K562 treated with DMSO at 1 percent for 12 hours (cell line): ENCODE results near the gene KRTAP10-5. TPM values are rescaled to one million over a fixed set of nuclear protein-coding genes. Genes with fewer than 3 reads are reported as not detected.

ENCODE experiments used
- total RNA-seq: library from RNA; unstranded; fragments of 300-600 nt; gene quantifications from 2 replicates; pipeline ENCODE4 v1.2.3, GENCODE V29; 2022; ENCODE audit not compliant: insufficient read depth

KRTAP10-5 gene
- total RNA-seq: not detected in 2 replicates

GRCh38 chr21:44580231-44580821, at the start of gene KRTAP10-5:
Gene KRTAP10-5, minus strand, starts transcription at chr21:44580604. Its CDS starts 26 bp downstream, at chr21:44580578.

DNA sequence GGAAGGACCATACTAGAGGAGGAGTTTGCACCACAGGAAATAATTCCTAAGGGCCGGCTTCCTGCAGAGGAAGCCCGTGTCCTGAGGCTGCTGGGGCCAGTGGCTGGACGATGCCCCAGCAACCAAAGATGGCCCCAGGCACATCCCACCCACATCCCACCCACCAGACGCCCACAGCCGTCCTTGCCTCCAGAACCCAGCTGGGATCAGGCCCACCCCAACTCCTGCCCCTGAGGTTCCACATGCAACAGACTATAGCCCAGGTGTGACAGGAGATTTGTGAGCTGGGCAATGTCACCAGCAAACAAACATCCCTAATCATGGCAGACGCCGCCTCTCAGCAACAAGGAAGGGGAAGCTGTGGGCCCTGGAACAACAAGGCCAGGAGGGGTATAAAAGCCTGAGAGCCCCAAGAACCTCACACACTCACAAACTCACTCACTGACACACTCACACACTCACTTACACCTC, 46.3 kb upstream of the KRTAP10-5 start, which contains the start of gene KRTAP10-9:
Gene KRTAP10-9, plus strand, starts transcription at position 421 of the 471 bp plus-strand sequence. CDS start 79 bp downstream, outside the sequence.

DNA sequence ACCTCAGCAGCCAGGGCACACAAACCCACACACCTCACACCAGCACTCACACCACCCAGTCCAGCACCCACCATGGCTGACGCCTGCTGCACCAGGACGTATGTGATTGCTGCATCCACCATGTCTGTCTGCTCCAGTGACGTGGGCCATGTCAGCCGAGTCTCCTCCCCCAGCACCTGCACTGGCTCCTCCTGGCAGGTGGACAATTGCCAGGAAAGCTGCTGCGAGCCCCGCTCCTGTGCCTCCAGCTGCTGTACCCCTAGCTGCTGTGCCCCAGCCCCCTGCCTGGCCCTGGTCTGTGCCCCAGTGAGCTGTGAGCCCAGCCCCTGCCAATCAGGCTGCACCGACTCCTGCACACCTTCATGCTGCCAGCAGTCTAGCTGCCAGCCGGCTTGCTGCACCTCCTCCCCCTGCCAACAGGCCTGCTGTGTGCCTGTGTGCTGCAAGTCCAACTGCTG, 31.7 kb upstream of the KRTAP10-5 start, which contains the start of gene KRTAP10-8:
Gene KRTAP10-8, plus strand, starts transcription at position 51 of the 458 bp plus-strand sequence. Its CDS starts 22 bp downstream, at position 73.

DNA sequence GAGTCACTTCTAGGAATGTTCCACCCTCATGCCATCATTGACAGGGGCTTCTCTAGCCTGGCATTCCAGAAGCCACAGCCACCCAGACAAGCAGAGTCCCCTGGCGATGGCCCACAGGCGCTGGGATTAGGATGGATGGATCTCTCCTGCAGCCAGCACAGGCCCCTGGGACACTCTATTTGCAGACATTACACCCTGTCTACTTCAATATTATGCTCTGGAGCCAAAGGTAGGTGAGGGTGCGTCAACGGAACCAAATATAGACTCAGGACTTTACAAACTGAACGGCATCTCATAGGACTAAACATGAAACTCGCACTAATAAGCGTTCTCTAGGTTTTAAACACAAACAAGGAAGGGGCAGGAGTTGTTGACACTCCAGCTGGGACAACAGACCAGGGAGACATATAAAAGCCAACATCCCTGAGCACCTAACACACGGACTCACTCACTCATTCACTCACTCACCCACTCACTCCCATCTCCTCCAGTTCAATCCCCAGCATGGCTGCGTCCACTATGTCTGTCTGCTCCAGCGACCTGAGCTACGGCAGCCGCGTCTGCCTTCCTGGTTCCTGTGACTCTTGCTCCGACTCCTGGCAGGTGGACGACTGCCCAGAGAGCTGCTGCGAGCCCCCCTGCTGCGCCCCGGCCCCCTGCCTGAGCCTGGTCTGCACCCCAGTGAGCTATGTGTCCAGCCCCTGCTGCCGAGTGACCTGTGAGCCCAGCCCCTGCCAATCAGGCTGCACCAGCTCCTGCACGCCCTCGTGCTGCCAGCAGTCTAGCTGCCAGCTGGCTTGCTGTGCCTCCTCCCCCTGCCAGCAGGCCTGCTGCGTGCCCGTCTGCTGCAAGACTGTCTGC, 19.9 kb upstream of the KRTAP10-5 start, which contains the start of gene KRTAP10-7:
Gene KRTAP10-7, plus strand, starts transcription at position 480 of the 861 bp plus-strand sequence. Its CDS starts 25 bp downstream, at position 505.

GRCh38 chr21:44592446-44593311, 12.3 kb upstream of the KRTAP10-5 start, which contains the start of gene KRTAP10-6:
Gene KRTAP10-6, minus strand, starts transcription at chr21:44592505. Its CDS starts 21 bp downstream, at chr21:44592484.

GRCh38 chr21:44573630-44574456, 6.6 kb downstream of the KRTAP10-5 start, which contains the start of gene KRTAP10-4:
Gene KRTAP10-4, plus strand, starts transcription at chr21:44573729. Its CDS starts 30 bp downstream, at chr21:44573759.

GRCh38 chr21:44558695-44559094, 21.7 kb downstream of the KRTAP10-5 start, which contains the start of gene KRTAP10-3:
Gene KRTAP10-3, minus strand, starts transcription at chr21:44558795. Its CDS starts 80 bp downstream, at chr21:44558715.

GRCh38 chr21:44551340-44551961, 29.0 kb downstream of the KRTAP10-5 start, which contains the start of gene KRTAP10-2:
Gene KRTAP10-2, minus strand, starts transcription at chr21:44551505. Its CDS starts 47 bp downstream, at chr21:44551458.

DNA sequence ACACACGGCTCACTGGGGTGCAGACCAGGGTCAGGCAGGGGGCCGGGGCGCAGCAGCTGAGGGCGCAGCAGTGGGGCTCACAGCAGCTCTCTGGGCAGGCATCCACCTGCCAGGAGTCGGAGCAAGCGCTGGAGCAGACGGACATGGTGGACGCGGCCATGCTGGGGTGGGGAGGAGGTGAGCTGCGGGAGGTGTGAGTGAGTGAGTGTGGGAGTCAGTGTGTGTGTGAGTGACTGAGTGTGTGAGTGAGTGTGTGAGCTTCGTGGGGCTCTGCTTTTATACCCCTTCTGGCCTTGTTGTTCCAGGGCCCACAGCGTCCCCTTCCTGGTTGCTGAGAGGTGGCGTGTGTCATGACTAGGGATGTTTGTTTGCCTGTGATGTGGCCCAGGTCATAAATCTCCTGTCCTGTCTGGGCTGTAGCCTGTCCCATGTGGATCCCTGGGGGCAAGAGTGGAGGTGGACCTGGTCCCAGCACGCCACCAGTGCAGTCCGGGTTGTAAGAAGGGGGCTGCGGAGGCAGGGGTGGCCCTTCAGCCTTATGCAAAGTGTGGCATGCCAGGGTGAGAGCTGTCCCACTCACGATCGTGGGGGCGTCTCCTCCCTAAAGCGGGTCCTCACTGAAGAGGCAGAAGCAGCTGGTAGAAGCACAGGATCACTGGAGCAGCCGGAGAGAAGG, 40.3 kb downstream of the KRTAP10-5 start, which contains the start of gene KRTAP10-1:
Gene KRTAP10-1, minus strand, starts transcription at position 205 of the 676 bp plus-strand sequence. Its CDS starts 45 bp downstream, at position 160.

Other genes starting within 250 kb of the KRTAP10-5 start
- gene CFAP410, start 241.2 kb downstream of the KRTAP10-5 start, total RNA-seq: 16.6 and 20.3 TPM in 2 replicates
- 3.7 and 5.5 TPM in 2 replicates for gene TRPM2, start 227.0 kb downstream of the KRTAP10-5 start, total RNA-seq
- gene LRRC3, start 125.1 kb downstream of the KRTAP10-5 start, total RNA-seq: not detected in 2 replicates
- gene KRTAP10-1, start 40.4 kb downstream of the KRTAP10-5 start, total RNA-seq: not detected in 2 replicates
- gene KRTAP10-2, start 29.1 kb downstream of the KRTAP10-5 start, total RNA-seq: not detected in 2 replicates
- not detected in 2 replicates for gene KRTAP10-3, start 21.8 kb downstream of the KRTAP10-5 start, total RNA-seq
- not detected in 2 replicates for gene KRTAP10-4, start 6.9 kb downstream of the KRTAP10-5 start, total RNA-seq
- not detected in 2 replicates for gene KRTAP10-6, start 11.9 kb upstream of the KRTAP10-5 start, total RNA-seq
- gene KRTAP10-7, start 20.0 kb upstream of the KRTAP10-5 start, total RNA-seq: not detected in 2 replicates
- gene KRTAP10-8, start 31.5 kb upstream of the KRTAP10-5 start, total RNA-seq: not detected in 2 replicates
- gene KRTAP10-9, start 46.5 kb upstream of the KRTAP10-5 start, total RNA-seq: not detected in 2 replicates
- gene KRTAP10-10, start 56.8 kb upstream of the KRTAP10-5 start, total RNA-seq: not detected in 2 replicates
- not detected in 2 replicates for gene KRTAP10-11, start 65.8 kb upstream of the KRTAP10-5 start, total RNA-seq
- not detected in 2 replicates for gene KRTAP12-4, start 74.1 kb upstream of the KRTAP10-5 start, total RNA-seq
- not detected in 2 replicates for gene KRTAP12-3, start 77.3 kb upstream of the KRTAP10-5 start, total RNA-seq
- not detected in 2 replicates for gene KRTAP12-2, start 86.3 kb upstream of the KRTAP10-5 start, total RNA-seq
- gene KRTAP12-1, start 101.6 kb upstream of the KRTAP10-5 start, total RNA-seq: not detected in 2 replicates
- not detected in 2 replicates for gene KRTAP10-12, start 116.6 kb upstream of the KRTAP10-5 start, total RNA-seq
- not detected in 2 replicates for gene TSPEAR, start 131.0 kb upstream of the KRTAP10-5 start, total RNA-seq
- 28.6 and 106 TPM in 2 replicates for gene UBE2G2, start 221.2 kb upstream of the KRTAP10-5 start, total RNA-seq
- gene SUMO3, start 237.5 kb upstream of the KRTAP10-5 start, total RNA-seq: 71.5 and 102 TPM in 2 replicates